Kidney tubule cell (primary cell): Measurements from ENCODE around the gene ITCH.
"Not testable (repeated sequence)": the region's sequence is repeated elsewhere in the genome, so short reads cannot be mapped to it uniquely, and the experiment has no call there.

Source experiments
- DNase-seq: peaks from one replicate; pipeline ENCODE4 v3.0.0-alpha.2; 2018; ENCODE audit warnings: low spot score

ITCH gene

GRCh38 chr20:34512266-34512954 is 149.3 kb downstream of the ITCH start:
- DNase-seq, result peak; percentile 75

GRCh38 chr20:34512955-34513419 is 149.9 kb downstream of the ITCH start:
- DNase-seq, result peak; percentile 49

GRCh38 chr20:34514034-34514433 is 151.0 kb downstream of the ITCH start:
- DNase-seq, result not testable (repeated sequence)

- DNase-seq, result no peak
Measured at GRCh38 chr20:34514897-34515483, 151.9 kb downstream of the ITCH start.

GRCh38 chr20:34515484-34516246 is 152.6 kb downstream of the ITCH start:
- DNase-seq, result peak; percentile 72

GRCh38 chr20:34516247-34517113 is 153.4 kb downstream of the ITCH start, which contains the start of gene DYNLRB1:
TSS of gene DYNLRB1 (plus strand) at chr20:34516422. CDS start at chr20:34516459, 37 bp downstream.
- DNase-seq, result peak; percentile 96

GRCh38 chr20:34517114-34517505 is 154.0 kb downstream of the ITCH start:
- no peak for DNase-seq

GRCh38 chr20:34518863-34519262 is 155.8 kb downstream of the ITCH start:
- not testable (repeated sequence) for DNase-seq

- DNase-seq, result not testable (repeated sequence)
Measured at GRCh38 chr20:34519841-34520240, 156.8 kb downstream of the ITCH start.

GRCh38 chr20:34522969-34523871 is 160.1 kb downstream of the ITCH start:
- peak; percentile 79 for DNase-seq

GRCh38 chr20:34524426-34524825 is 161.4 kb downstream of the ITCH start:
- no peak for DNase-seq

- DNase-seq, result no peak
Measured at GRCh38 chr20:34525342-34525708, 162.3 kb downstream of the ITCH start.

GRCh38 chr20:34525709-34526416 is 162.8 kb downstream of the ITCH start:
- DNase-seq, result peak; percentile 99

GRCh38 chr20:34526466-34526865 is 163.4 kb downstream of the ITCH start:
- peak; percentile 37 for DNase-seq

- no peak for DNase-seq
Measured at GRCh38 chr20:34527016-34527415, 163.9 kb downstream of the ITCH start.

GRCh38 chr20:34528921-34529297 is 165.8 kb downstream of the ITCH start:
- DNase-seq, result peak; percentile 23

- DNase-seq, result no peak
Measured at GRCh38 chr20:34529742-34530141, 166.7 kb downstream of the ITCH start.

- no peak for DNase-seq
Measured at GRCh38 chr20:34530342-34530741, 167.3 kb downstream of the ITCH start.

- DNase-seq, result no peak
Measured at GRCh38 chr20:34531608-34532265, 168.7 kb downstream of the ITCH start.

GRCh38 chr20:34532320-34532719 is 169.2 kb downstream of the ITCH start:
- no peak for DNase-seq
